ENCODE results near the gene SLC4A4. TPM values are rescaled to one million over a fixed set of nuclear protein-coding genes. Genes with fewer than 3 reads are reported as not detected.

The SLC4A4 gene
- total and polyA plus RNA-seq, 10 of the 15 experiments (the other 5 are each of a cell fraction or from before 2014, with no cell fraction given), result 0.05 to 0.44 (median 0.18) TPM

GRCh38 chr4:71583971-71584370 is 245.2 kb downstream of the SLC4A4 start (continued):
- TF ChIP-seq NFYB (IDR thresholded peaks at IDR 0.05; ENCODE audit: insufficient read depth, low read depth, low read length), result no peak
- no peak for TF ChIP-seq CEBPB (IDR thresholded peaks at IDR 0.05; ENCODE audit: borderline replicate concordance in 1 of 2, low read depth in 2 of 2, low read length in 2 of 2)
- TF ChIP-seq RFX5 (IDR thresholded peaks at IDR 0.05; ENCODE audit: low read depth, low read length), result no peak
- no peak for TF ChIP-seq EZH2 (IDR thresholded peaks at IDR 0.05; ENCODE audit: borderline replicate concordance, control insufficient read depth, low read depth, low read length)
- TF ChIP-seq NRF1 (conservative IDR thresholded peaks at IDR 0.05; ENCODE audit: low read depth, low read length), result no peak

GRCh38 chr4:71584585-71584984 is 245.8 kb downstream of the SLC4A4 start:
- Histone ChIP-seq H3K79me2 (ENCODE audit: control insufficient read depth, insufficient read depth, low read length) (no peaks in the 10 kb centered on the region), H3K9ac (ENCODE audit: control insufficient read depth, insufficient read depth, low read length) (no peak overlapping the region), H3K27ac (ENCODE audit: control insufficient read depth, insufficient read depth) (no peak overlapping the region), H3K9me3 (replicated peaks; ENCODE audit: control insufficient read depth, insufficient read depth, low read length) (no peaks in the 10 kb centered on the region), H3K27me3 (replicated peaks in 1 of 2; ENCODE audit: control insufficient read depth in 2 of 2, insufficient read depth in 2 of 2, low read length in 1 of 2) (no peaks in the 10 kb centered on the region), H4K20me1 (ENCODE audit: control insufficient read depth, insufficient read depth) (no peaks in the 10 kb centered on the region), H3K4me3 (no peak overlapping the region), H3K4me2 (ENCODE audit: control insufficient read depth, insufficient read depth) (no peak overlapping the region), H2AFZ (ENCODE audit: control insufficient read depth, low read depth, low read length) (no peak overlapping the region), H3K36me3 (ENCODE audit: control insufficient read depth in 2 of 2, insufficient read depth in 2 of 2, low read length in 1 of 2) (no peaks in the 10 kb centered on the region), H3K4me1 (ENCODE audit: control insufficient read depth, insufficient read depth, low read length) (no peaks in the 10 kb centered on the region)
- in situ Hi-C loops (cut with MboI) (no loop called here), intact Hi-C loops (cut with micrococcal nuclease; ENCODE audit: unreplicated experiment) (no loop called here)
- ChIA-PET SMC1A (ENCODE audit: uncharacterized antibody, unreplicated experiment) (no interaction called here), POLR2A (no interaction called here), RAD21 (ENCODE audit: unreplicated experiment) (no interaction called here), CTCF (no interaction called here)
- BruUV-seq (replicated peaks), result no TSS peak
- DNase-seq (ENCODE audit: low read depth, low spot score), result no peak
- 73% methylated on average over 1 of the region's 1 CpG for WGBS (ENCODE audit: insufficient coverage, insufficient replicate concordance, low lambda C conversion rate, missing lambda C conversion rate)
- TF ChIP-seq JUND (IDR thresholded peaks at IDR 0.05; ENCODE audit: low read depth, low read length) (no peak), BCLAF1 (IDR thresholded peaks at IDR 0.05) (no peak), YY1 (IDR thresholded peaks at IDR 0.05; ENCODE audit: low read depth, low read length) (no peak), BRCA1 (IDR thresholded peaks at IDR 0.05; ENCODE audit: low read depth, low read length) (no peak)
- no peak for FAIRE-seq
- no peak for ATAC-seq

Data from GM12878 (cell line).